GM12873 (cell line): ENCODE results near the gene OR13C9.

ENCODE experiments used
- TF ChIP-seq, protein P1 (sequence below): IDR thresholded peaks from 2 replicates; pipeline ENCODE4 v1.5.1; 2012; ENCODE audit warnings: low read depth, mild to moderate bottlenecking, moderate library complexity, low read length, control low read depth; ENCODE audit not compliant: insufficient read depth; ENCODE audit errors: missing control alignments

Gene OR13C9

DNA sequence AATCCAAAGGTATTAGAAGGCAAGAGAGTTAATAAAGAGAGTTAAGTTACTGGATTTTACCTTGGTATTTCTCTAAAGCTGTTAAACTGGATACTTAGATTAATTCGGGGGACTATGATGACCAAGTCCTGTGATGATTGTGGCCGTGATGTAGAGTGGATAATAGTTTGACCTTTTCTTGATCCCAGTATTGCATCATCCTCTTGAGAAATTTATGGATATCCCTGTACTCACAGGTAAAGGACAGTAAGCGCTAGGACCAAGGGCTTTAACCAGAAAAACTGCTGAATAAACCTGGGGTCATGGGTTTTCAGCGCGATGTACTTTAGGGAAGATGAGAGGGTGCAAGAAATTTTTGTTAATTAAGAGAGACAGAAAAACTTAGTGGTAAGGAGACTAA, 40.7 kb downstream of the OR13C9 start:
- TF ChIP-seq, protein P1, sequence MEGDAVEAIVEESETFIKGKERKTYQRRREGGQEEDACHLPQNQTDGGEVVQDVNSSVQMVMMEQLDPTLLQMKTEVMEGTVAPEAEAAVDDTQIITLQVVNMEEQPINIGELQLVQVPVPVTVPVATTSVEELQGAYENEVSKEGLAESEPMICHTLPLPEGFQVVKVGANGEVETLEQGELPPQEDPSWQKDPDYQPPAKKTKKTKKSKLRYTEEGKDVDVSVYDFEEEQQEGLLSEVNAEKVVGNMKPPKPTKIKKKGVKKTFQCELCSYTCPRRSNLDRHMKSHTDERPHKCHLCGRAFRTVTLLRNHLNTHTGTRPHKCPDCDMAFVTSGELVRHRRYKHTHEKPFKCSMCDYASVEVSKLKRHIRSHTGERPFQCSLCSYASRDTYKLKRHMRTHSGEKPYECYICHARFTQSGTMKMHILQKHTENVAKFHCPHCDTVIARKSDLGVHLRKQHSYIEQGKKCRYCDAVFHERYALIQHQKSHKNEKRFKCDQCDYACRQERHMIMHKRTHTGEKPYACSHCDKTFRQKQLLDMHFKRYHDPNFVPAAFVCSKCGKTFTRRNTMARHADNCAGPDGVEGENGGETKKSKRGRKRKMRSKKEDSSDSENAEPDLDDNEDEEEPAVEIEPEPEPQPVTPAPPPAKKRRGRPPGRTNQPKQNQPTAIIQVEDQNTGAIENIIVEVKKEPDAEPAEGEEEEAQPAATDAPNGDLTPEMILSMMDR: no peak

DNA sequence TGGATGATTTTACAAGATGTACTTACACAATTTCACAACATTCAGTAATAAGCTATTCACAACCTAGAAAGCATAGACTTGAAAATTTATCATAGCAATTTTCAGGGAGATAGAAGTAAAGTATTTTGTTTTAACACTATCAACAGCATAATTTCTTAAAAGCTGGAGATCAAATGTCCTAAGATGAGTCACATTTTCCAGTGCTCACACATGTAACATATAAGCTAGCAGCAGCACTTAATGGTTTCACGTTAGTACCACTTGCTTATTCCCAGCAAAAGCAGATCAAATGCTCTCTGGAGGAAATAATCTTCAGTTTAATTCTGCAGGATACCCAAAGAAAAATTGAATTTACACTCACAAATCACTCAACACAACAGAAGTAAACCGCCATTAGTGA, 42.5 kb downstream of the OR13C9 start:
- TF ChIP-seq, protein P1: no peak

DNA sequence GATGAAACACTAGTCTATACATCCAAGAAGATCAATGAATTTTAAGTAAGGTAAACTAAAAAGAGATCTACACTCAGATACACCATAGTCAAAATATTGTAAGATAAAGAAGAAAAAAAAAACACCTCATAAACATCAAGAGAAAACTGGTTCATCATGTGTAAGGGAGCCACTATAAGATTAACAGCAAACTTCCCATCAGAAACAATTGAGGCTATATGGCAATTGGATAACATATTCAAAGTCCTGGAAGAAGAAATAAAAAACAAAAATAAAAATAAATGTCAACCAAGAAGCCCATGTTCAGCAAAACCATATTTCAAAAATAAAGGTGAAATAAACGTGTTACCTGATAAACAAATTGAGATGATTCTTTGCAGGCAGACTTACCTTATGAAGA, 45.4 kb downstream of the OR13C9 start:
- TF ChIP-seq, protein P1: no peak

DNA sequence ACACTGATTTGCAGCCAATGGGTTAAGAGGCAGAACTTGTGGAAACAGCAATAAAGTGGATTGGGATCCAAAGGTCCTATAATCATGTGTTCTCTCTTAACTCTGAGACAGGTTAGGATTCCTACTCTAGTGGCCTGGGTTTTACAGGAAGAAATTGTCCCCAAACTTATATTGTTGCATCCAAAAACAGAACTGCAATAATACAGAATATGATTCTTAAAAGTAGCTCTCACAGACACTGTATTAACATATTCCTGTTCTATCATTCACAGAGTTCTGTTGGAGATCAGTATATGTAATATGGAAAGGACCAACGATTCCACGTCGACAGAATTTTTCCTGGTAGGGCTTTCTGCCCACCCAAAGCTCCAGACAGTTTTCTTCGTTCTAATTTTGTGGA, 49.1 kb downstream of the OR13C9 start, which contains the start of gene OR13C8:
OR13C8 (plus strand) TSS at position 301 of the 400 bp plus-strand sequence; CDS start at position 301, 0 bp downstream.
- TF ChIP-seq, protein P1: no peak
